ENCODE data around the gene ZNF628.

Gene ZNF628

GRCh38 chr19:55466241-55466614 lies 10.2 kb upstream of the ZNF628 start:
- DNase-seq = no peak

- DNase-seq = no peak
These were observed 9.0 kb upstream of the ZNF628 start for GRCh38 chr19:55467236-55468053.

DNA sequence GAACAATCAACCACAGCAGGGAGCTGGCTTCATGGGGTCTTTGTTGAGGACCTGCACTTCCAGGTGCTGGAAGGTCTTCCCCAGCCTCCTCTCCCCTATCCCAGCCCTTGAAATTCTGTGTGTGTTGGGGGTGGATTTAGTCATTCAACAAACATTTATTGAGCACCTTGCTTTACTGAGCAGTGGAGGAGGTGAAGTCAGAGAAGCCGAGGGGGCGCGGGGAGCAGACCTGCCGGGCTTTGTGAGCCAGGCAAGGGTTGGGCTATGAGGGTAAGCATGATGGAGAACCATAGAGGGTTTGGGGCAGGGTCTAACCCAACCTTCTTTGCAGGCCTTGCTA lies 8.4 kb upstream of the ZNF628 start:
- DNase-seq = no peak

DNA sequence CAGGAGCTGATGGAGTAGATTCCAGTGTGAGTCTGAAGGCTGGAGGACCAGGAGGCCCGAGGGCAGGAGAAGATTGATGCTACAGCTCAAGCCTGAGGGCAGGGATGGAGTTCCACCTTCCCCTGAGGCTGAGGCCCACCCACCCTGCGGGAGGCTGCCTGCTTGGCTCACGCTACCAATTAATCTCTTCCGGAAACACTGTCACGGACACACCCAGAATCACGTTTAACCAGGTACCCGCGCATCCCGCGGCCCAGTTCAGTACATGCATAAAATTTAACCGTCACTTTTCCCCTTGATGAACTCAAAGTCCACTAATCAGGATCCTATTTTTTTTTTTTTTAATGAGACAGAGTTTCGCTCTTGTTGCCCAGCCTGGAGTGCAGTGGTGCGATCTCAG lies 5.2 kb upstream of the ZNF628 start:
- DNase-seq = no peak

GRCh38 chr19:55472463-55472862 lies 4.0 kb upstream of the ZNF628 start:
- DNase-seq = no peak

DNA sequence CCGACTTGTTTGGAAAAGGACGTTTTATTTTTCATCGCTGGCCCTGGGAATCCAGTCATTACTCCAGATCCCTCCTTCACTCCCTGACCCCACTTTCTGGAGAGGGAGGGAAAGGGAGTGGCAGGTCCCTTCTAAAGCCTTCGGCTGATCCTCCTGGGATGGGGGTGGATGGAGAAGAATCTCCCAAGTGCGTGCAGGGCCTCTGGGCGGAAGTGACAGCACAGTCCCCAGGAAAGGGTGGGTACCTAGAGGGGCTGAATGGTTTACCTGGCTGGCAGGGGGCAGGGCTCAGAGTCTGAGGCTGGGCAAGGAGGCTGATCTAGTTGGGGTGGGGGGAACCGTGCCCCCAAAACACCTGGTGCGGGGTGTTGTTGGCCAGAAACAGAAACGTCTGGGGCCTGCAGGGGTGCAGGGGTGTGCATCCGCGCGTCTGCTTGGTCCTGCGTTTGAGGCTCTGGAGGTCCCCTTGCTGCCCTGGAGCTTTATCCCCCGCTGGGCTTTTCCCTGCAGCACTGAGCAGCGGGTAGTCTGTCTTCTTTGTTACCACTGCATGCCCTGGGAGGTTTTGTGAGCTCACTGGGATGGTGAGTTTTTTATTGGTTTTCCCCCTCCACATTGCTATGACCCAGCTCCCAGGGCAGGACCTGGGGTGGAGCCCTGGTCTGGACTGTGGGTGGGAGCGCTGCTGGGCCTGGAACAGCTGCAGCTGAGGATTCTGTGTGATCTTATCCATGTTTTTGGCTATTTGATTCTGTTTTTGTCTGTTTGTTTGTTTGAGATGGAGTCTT lies 3.0 kb upstream of the ZNF628 start:
- no peak for DNase-seq

- DNase-seq = no peak
These were observed 1.9 kb upstream of the ZNF628 start for GRCh38 chr19:55474269-55475265.

DNA sequence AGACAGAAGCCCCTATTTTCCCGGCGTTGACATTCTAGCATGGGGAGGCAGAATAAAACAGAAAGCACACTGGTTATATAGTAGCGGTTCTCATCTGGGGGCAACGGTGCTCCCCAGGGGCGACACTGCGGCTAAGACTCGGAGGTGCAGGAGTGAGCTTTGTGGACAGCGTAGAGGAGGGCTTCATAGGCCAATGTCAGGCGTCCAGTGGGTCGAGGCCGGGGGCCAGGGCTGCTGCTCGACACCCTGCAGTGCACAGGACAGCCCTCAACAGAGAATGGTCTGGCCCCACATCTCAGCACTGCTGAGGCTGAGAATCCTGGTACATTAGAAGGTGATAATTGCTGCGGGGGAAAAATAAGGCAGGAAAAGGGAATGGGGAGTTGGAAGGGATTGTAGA lies 1.5 kb downstream of the ZNF628 start:
- DNase-seq = no peak

- no peak for DNase-seq
These were observed 1.9 kb downstream of the ZNF628 start for GRCh38 chr19:55478364-55478763.

DNA sequence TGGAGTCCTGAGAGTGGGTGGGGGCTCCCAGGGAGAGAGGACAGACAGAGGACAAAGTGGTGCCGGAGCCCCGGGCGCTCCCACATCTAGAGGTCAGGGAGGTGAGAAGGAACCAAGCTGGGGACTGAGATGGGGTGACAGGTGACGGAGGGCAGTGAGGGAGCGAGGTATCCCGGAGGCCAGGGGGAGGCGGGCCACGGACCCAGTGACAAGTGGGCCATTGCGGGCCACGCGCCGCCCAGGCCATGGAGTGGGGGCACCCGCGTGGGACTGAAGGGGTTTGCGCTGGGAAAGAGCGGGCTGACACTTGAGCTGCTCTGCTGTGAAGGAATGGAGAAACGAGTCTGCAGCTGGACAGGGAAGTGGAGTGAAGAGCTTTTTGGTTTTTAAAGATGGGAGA lies 2.6 kb downstream of the ZNF628 start:
- DNase-seq = no peak

GRCh38 chr19:55479451-55480230 lies 3.2 kb downstream of the ZNF628 start:
- no peak for DNase-seq

DNA sequence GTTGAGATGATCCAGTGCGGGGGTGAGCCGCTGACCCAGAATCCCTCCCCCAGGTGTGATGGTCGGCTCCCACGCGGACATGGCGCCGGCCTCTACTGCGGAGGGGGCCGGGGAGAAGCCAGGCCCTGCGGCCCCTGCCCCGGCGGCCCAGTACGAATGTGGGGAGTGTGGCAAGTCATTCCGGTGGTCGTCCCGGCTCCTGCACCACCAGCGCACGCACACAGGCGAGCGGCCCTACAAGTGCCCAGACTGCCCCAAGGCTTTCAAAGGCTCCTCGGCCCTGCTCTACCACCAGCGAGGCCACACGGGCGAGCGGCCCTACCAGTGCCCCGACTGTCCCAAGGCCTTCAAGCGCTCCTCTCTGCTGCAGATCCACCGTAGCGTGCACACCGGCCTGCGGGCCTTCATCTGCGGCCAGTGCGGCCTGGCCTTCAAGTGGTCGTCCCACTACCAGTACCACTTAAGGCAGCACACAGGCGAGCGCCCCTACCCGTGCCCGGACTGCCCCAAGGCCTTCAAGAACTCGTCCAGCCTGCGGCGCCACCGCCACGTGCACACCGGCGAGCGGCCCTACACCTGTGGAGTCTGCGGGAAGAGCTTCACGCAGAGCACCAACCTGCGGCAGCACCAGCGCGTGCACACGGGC lies 4.9 kb downstream of the ZNF628 start:
- no peak for DNase-seq

GRCh38 chr19:55481794-55482155 lies 5.4 kb downstream of the ZNF628 start:
- DNase-seq = no peak

DNA sequence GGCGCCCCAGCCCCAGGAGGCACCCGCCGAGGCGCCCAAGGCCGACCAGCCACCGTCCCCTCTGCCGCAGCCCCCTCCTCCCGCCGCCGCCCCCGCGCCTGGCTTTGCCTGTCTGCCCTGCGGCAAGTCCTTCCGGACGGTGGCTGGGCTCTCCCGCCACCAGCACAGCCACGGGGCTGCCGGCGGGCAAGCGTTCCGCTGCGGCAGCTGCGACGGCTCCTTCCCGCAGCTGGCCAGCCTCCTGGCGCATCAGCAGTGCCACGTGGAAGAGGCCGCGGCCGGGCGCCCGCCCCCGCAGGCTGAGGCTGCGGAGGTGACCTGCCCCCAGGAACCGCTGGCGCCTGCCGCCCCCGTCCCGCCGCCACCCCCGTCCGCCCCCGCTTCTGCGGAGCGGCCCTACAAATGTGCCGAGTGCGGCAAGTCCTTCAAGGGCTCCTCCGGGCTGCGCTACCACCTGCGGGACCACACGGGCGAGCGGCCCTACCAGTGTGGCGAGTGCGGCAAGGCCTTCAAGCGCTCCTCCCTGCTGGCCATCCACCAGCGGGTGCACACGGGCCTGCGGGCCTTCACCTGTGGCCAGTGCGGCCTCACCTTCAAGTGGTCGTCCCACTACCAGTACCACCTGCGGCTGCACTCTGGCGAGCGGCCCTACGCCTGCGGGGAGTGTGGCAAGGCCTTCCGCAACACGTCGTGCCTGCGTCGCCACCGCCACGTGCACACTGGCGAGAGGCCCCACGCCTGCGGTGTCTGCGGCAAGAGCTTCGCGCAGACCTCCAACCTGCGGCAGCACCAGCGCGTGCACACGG lies 5.9 kb downstream of the ZNF628 start:
- DNase-seq = no peak

- no peak for DNase-seq
These were observed 6.7 kb downstream of the ZNF628 start for GRCh38 chr19:55482967-55483705.

GRCh38 chr19:55483706-55484592 lies 7.5 kb downstream of the ZNF628 start:
- DNase-seq = no peak

GRCh38 chr19:55484593-55485438 lies 8.4 kb downstream of the ZNF628 start, which contains the start of gene NAT14:
NAT14 (plus strand) TSS chr19:55485188; CDS start chr19:55485709, 521 bp downstream.
- DNase-seq = peak; percentile 50

DNA sequence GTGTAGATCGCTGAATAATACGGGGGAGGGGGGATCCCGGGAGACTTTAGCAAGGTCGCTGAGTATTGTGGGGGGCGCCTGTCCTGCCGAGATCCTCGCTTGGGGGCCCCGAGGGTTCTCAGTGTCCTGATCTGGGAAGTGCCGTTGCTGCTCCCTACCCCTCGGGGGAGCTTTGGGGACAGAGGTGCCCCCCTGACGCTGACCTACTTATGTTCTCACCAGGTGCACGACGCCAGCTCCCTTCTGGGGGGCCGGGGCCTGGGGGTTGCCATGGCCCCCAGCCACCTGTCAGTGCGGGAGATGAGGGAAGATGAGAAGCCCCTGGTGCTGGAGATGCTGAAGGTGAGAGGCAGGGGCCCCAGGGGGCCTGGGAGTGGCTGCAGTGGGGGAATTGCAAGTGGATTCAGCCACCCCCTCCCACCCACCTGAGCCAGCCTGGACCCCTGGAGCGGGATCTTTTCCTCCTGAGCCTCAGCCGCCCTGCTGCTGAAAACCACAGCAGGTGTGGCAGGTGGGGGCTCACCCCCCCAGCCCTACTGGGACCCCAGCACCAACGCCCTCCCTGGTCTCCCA lies 9.1 kb downstream of the ZNF628 start:
- no peak for DNase-seq

All from NCI-H1092 treated with DMSO at 0.1 percent for 48 hours (cell line).